Smooth muscle cell of the pulmonary artery (primary cell): ENCODE data around the gene POU3F1. TPM values are rescaled to one million over a fixed set of nuclear protein-coding genes. Genes with fewer than 3 reads are reported as not detected.

Experiments used
- total RNA-seq: library from RNA; depleted of rRNA; stranded (reverse); fragments of >200 nt; gene quantifications from 2 replicates; pipeline ENCODE4 v1.2.3, GENCODE V29; 2014

The POU3F1 gene
- total RNA-seq, result 0.03 TPM in 1 of 2 replicates, not detected in the other

GRCh38 chr1:38046333-38046883 lies at the start of gene POU3F1:
Gene POU3F1, minus strand, starts transcription at chr1:38046793. Its CDS starts 50 bp downstream, at chr1:38046743.

GRCh38 chr1:38012363-38013226 lies 34.0 kb downstream of the POU3F1 start, which contains the start of gene UTP11:
Gene UTP11, plus strand, starts transcription at chr1:38012734. Its CDS starts 69 bp downstream, at chr1:38012803.

GRCh38 chr1:38005195-38006007 lies 41.2 kb downstream of the POU3F1 start, which contains the start of gene FHL3:
Gene FHL3, minus strand, starts transcription at chr1:38005514. Its CDS starts 6,102 bp downstream, at chr1:37999412.

Other genes starting within 250 kb of the POU3F1 start
- 29.4 and 30.4 TPM in 2 replicates for gene C1orf122, start 239.0 kb downstream of the POU3F1 start, total RNA-seq
- 13.3 and 25.0 TPM in 2 replicates for gene YRDC, start 238.6 kb downstream of the POU3F1 start, total RNA-seq
- 6.6 and 6.9 TPM in 2 replicates for gene MTF1, start 187.2 kb downstream of the POU3F1 start, total RNA-seq
- gene INPP5B, start 99.7 kb downstream of the POU3F1 start, total RNA-seq, result 23.3 and 30.0 TPM in 2 replicates
- gene SF3A3, start 56.8 kb downstream of the POU3F1 start, total RNA-seq, result 51.4 and 54.9 TPM in 2 replicates
- 24.6 and 26.9 TPM in 2 replicates for gene FHL3, start 41.3 kb downstream of the POU3F1 start, total RNA-seq
- gene UTP11, start 34.1 kb downstream of the POU3F1 start, total RNA-seq, result 24.9 and 25.6 TPM in 2 replicates